GM12878 (cell line): ENCODE results near the gene SLC22A23. TPM values are rescaled to one million over a fixed set of nuclear protein-coding genes. Genes with fewer than 3 reads are reported as not detected.

Experiments used
- ATAC-seq: fragments of 200-7000 bp; cut with Tn5 transposase; 3 replicates; pipeline ENCODE4 v1.9.1; 2020; ENCODE audit warnings: mild to moderate bottlenecking, moderate library complexity
- BruUV-seq: library from RNA; stranded (reverse); fragments of 400-500 nt; replicated peaks from 2 replicates; lab custom pipeline; 2021; lab: Mats Ljungman, UMichigan
- CTCF ChIA-PET: fragments of 300-600 bp; sonication (Branson Sonifier 250); formaldehyde crosslinking; extraction: SDS; loops from one replicate; lab custom pipeline; 2021; ENCODE audit warnings: inconsistent platforms; lab: Yijun Ruan, JAX
- POLR2A ChIA-PET: fragments of 350-600 bp; formaldehyde crosslinking; extraction: SDS; loops from one replicate; lab custom pipeline; 2021; ENCODE audit warnings: inconsistent platforms; lab: Charles Lee
- RAD21 ChIA-PET: fragments of 300-600 bp; sonication (Branson Sonifier 250); formaldehyde crosslinking; loops from one replicate; lab custom pipeline; 2023; ENCODE audit warnings: antibody characterized with exemption; ENCODE audit not compliant: unreplicated experiment; lab: Charles Lee
- SMC1A ChIA-PET: fragments of 300-600 bp; sonication (Branson Sonifier 250); formaldehyde crosslinking; loops from one replicate; lab custom pipeline; 2023; ENCODE audit not compliant: unreplicated experiment, uncharacterized antibody; lab: Charles Lee
- DNase-seq: peaks from one replicate; pipeline ENCODE4 v3.0.0-alpha.2; 2011; ENCODE audit warnings: low read depth, low spot score
- FAIRE-seq: peaks from 3 replicates; lab custom pipeline; 2011; peaks lifted over from hg19 to GRCh38; lab: Jason Lieb, UNC
- H2AFZ ChIP-seq: 2 replicates; pipeline ENCODE4 v1.6.0; 2011; ENCODE audit warnings: low read depth, low read length, control low read depth; ENCODE audit not compliant: control insufficient read depth
- H3K27ac ChIP-seq: 2 replicates; pipeline ENCODE4 v1.5.1; 2011; ENCODE audit warnings: control low read depth; ENCODE audit not compliant: control insufficient read depth, insufficient read depth
- H3K27me3 ChIP-seq, 2 experiments: replicated peaks in 1 of 2; 2 replicates each; pipeline versions ENCODE4 v1.6.0 to v1.6.1; 2011; ENCODE audit warnings: low read length in 1 of 2; ENCODE audit not compliant: control insufficient read depth in 2 of 2, insufficient read depth in 2 of 2
- H3K36me3 ChIP-seq, 2 experiments: 2 replicates each; pipeline ENCODE4 v1.5.1; 2011; ENCODE audit warnings: low read length in 1 of 2; ENCODE audit not compliant: control insufficient read depth in 2 of 2, insufficient read depth in 2 of 2
- H3K4me1 ChIP-seq: 2 replicates; pipeline ENCODE4 v1.6.1; 2011; ENCODE audit warnings: mild to moderate bottlenecking, low read length, moderate library complexity, mixed read lengths; ENCODE audit not compliant: control insufficient read depth, insufficient read depth
- H3K4me2 ChIP-seq: 2 replicates; pipeline ENCODE4 v1.6.0; 2011; ENCODE audit warnings: control low read depth; ENCODE audit not compliant: control insufficient read depth, insufficient read depth
- H3K4me3 ChIP-seq: fragments of 200-600 bp; sonication (generic); 2 replicates; pipeline ENCODE4 v1.5.1; 2016
- H3K79me2 ChIP-seq: 2 replicates; pipeline ENCODE4 v1.6.0; 2011; ENCODE audit warnings: low read length; ENCODE audit not compliant: control insufficient read depth, insufficient read depth
- H3K9ac ChIP-seq: 2 replicates; pipeline ENCODE4 v1.8.0; 2011; ENCODE audit warnings: low read length, control low read depth, mixed read lengths; ENCODE audit not compliant: control insufficient read depth, insufficient read depth
- H3K9me3 ChIP-seq: replicated peaks from 3 replicates; pipeline ENCODE4 v1.5.1; 2011; ENCODE audit warnings: mild to moderate bottlenecking, low read length; ENCODE audit not compliant: control insufficient read depth, insufficient read depth
- H4K20me1 ChIP-seq: 2 replicates; pipeline ENCODE4 v1.6.0; 2011; ENCODE audit not compliant: control insufficient read depth, insufficient read depth
- CBFB ChIP-seq: IDR thresholded peaks from 2 replicates; pipeline ENCODE4 v1.6.1; 2016; ENCODE audit warnings: antibody characterized with exemption, low read depth
- CREB1 ChIP-seq: IDR thresholded peaks from 2 replicates; pipeline ENCODE4 v1.6.1; 2012; ENCODE audit warnings: low read depth, mild to moderate bottlenecking, inconsistent platforms
- FOS ChIP-seq: IDR thresholded peaks from 3 replicates; pipeline ENCODE4 v1.6.1; 2011; ENCODE audit warnings: borderline replicate concordance; ENCODE audit not compliant: insufficient read length; ENCODE audit errors: extremely low read depth
- FOXM1 ChIP-seq: IDR thresholded peaks from 2 replicates; pipeline ENCODE4 v1.6.1; 2012; ENCODE audit warnings: low read depth, mild to moderate bottlenecking, inconsistent platforms, low read length, moderate library complexity
- IRF4 ChIP-seq: IDR thresholded peaks from 2 replicates; pipeline ENCODE4 v1.6.1; 2011; ENCODE audit warnings: low read depth, low read length
- JUNB ChIP-seq: IDR thresholded peaks from 2 replicates; pipeline ENCODE4 v1.6.1; 2016; ENCODE audit warnings: antibody characterized with exemption, mild to moderate bottlenecking
- JUND ChIP-seq: IDR thresholded peaks from 2 replicates; pipeline ENCODE4 v1.6.1; 2012; ENCODE audit warnings: low read depth, mild to moderate bottlenecking, low read length, improper control_type of control experiment, moderate library complexity
- MEF2B ChIP-seq: fragments of 450-650 bp; IDR thresholded peaks from 2 replicates; pipeline ENCODE4 v1.6.1; 2018; ENCODE audit warnings: mild to moderate bottlenecking, moderate library complexity; ENCODE audit not compliant: partially characterized antibody, poor library complexity, severe bottlenecking
- MYC ChIP-seq: IDR thresholded peaks from 2 replicates; pipeline ENCODE4 v1.6.1; 2011; ENCODE audit warnings: mild to moderate bottlenecking, low read length, moderate library complexity, inconsistent platforms; ENCODE audit not compliant: insufficient read depth, insufficient replicate concordance, insufficient read length, severe bottlenecking
- NFIC ChIP-seq: IDR thresholded peaks from 2 replicates; pipeline ENCODE4 v1.6.1; 2012; ENCODE audit warnings: low read depth, mild to moderate bottlenecking, inconsistent platforms, low read length, moderate library complexity
- POU2F2 ChIP-seq: IDR thresholded peaks from 3 replicates; pipeline ENCODE4 v1.6.1; 2011; ENCODE audit warnings: low read depth, mild to moderate bottlenecking, low read length, borderline replicate concordance
- RBBP5 ChIP-seq: fragments of 200-600 bp; sonication (generic); conservative IDR thresholded peaks from 2 replicates; pipeline ENCODE4 v1.6.1; 2016
- SP1 ChIP-seq: IDR thresholded peaks from one replicate; pipeline ENCODE4 v1.6.1; 2011; ENCODE audit warnings: low read depth, low read length
- SREBF1 ChIP-seq: IDR thresholded peaks from 2 replicates; pipeline ENCODE4 v1.6.1; 2012; ENCODE audit warnings: mild to moderate bottlenecking, low read length
- TARDBP ChIP-seq: IDR thresholded peaks from 2 replicates; pipeline ENCODE4 v1.6.1; 2016; ENCODE audit warnings: borderline replicate concordance
- WGBS: methylation state at CpG from one replicate; pipeline ENCODE4 v1.1.6; 2016; ENCODE audit warnings: low lambda C conversion rate; ENCODE audit not compliant: insufficient replicate concordance, insufficient coverage; ENCODE audit errors: missing lambda C conversion rate; 5-methylcytosine and 5-hydroxymethylcytosine counted together
- in situ Hi-C: fragments of 300-500 bp; cut with MboI; formaldehyde crosslinking; loops from 9 replicates; pipeline ENCODE4 v1.14.3; 2018; ENCODE audit warnings: mixed read lengths
- intact Hi-C: fragments of 100-400 bp; cut with micrococcal nuclease; formaldehyde crosslinking; loops from one replicate; pipeline ENCODE4 v1.14.2; 2022; ENCODE audit not compliant: unreplicated experiment
- polyA plus RNA-seq, 11 experiments: library from polyadenylated mRNA; depleted of rRNA in 4 of 11; unstranded in 6 of 11; stranded (reverse) in 5 of 11; fragments of >200 nt; fragmentation: Nextera tagmentation in 4 of 11; fragmentation: Illumina TruSeq in 1 of 11; extraction: Ambion mirVana in 4 of 11; extraction: Trizol in 1 of 11; gene quantifications; 1 replicate in 1 of 11; 2 replicates in 10 of 11; pipeline versions ENCODE4 v1.2.1 to v1.2.3, GENCODE V29; 2011 to 2016; ENCODE audit warnings: inconsistent platforms in 2 of 11, missing spikeins in 2 of 11, low read depth in 1 of 11
- total RNA-seq, 4 experiments: library from RNA; depleted of rRNA in 3 of 4; stranded (reverse); fragments of >200 nt in 3 of 4; fragmentation: Illumina TruSeq in 1 of 4; extraction: Trizol in 1 of 4; gene quantifications; 2 replicates each; pipeline versions ENCODE4 v1.2.1 to v1.2.3, GENCODE V29; 2013 to 2021

SLC22A23 gene
- total and polyA plus RNA-seq, 10 of the 15 experiments (the other 5 are each of a cell fraction or from before 2014, with no cell fraction given): 0.20 to 2.4 (median 0.74) TPM

GRCh38 chr6:3501826-3502500, 45.1 kb upstream of the SLC22A23 start:
- no peaks in the 10 kb centered on the region for H4K20me1 ChIP-seq
- no peaks in the 10 kb centered on the region; a peak in 2 of 4 replicates for H3K27me3 ChIP-seq
- no peak for DNase-seq
- intact Hi-C loops: no loop called here
- TF ChIP-seq SREBF1 (no peak), JUNB (no peak), CBFB (no peak), IRF4 (no peak)
- FAIRE-seq: no peak
- POLR2A ChIA-PET: no interaction called here
- no peaks in the 10 kb centered on the region for H3K4me1 ChIP-seq
- no peaks in the 10 kb centered on the region for H3K36me3 ChIP-seq
- no TSS peak for BruUV-seq
- CTCF ChIA-PET: interaction anchor here (0.7 kb wide), 1 partner anchor 91 kb away, joined by 3 read pairs; no protein-coding TSS in a partner anchor
- no peaks in the 10 kb centered on the region for H3K79me2 ChIP-seq
- RAD21 ChIA-PET: no interaction called here
- H3K4me3 ChIP-seq: no peak overlapping the region
- H3K27ac ChIP-seq: no peak overlapping the region
- 28% methylated on average over 5 of the region's 6 CpGs for WGBS
- SMC1A ChIA-PET: interaction anchor here (1.4 kb wide), 1 partner anchor 10 kb away, joined by 3 read pairs; no protein-coding TSS in a partner anchor
- no peaks in the 10 kb centered on the region for H3K9me3 ChIP-seq
- ATAC-seq: no peak
- in situ Hi-C loops: no loop called here
- no peak overlapping the region for H3K9ac ChIP-seq
- no peak overlapping the region for H2AFZ ChIP-seq
- H3K4me2 ChIP-seq: no peak overlapping the region

- ChIA-PET RAD21 (no interaction called here), POLR2A (no interaction called here), SMC1A (no interaction called here), CTCF (no interaction called here)
- H2AFZ ChIP-seq: no peak overlapping the region
- WGBS: 51% methylated on average over 7 of the region's 7 CpGs
- H3K27me3 ChIP-seq: peaks cover 0 to 2% of the 10 kb centered on the region in 2 experiments; a peak in 2 of 4 replicates
- no peak overlapping the region for H3K4me3 ChIP-seq
- H4K20me1 ChIP-seq: 0 out of 2 replicates have a peak, but pooled peaks cover 3% of the 10 kb centered on the region
- no peaks in the 10 kb centered on the region for H3K4me1 ChIP-seq
- H3K27ac ChIP-seq: no peak overlapping the region
- H3K9ac ChIP-seq: no peak overlapping the region
- ATAC-seq (no peak), FAIRE-seq (no peak), DNase-seq (no peak)
- H3K36me3 ChIP-seq: no peaks in the 10 kb centered on the region
- in situ Hi-C loops (no loop called here), intact Hi-C loops (no loop called here)
- H3K9me3 ChIP-seq: no peaks in the 10 kb centered on the region
- H3K4me2 ChIP-seq: no peak overlapping the region
- H3K79me2 ChIP-seq: no peaks in the 10 kb centered on the region
- BruUV-seq: no TSS peak
- no peak for TF ChIP-seq FOXM1
- TF ChIP-seq JUND: no peak
- TF ChIP-seq SP1: no peak
- no peak for TF ChIP-seq FOS
- TF ChIP-seq NFIC: no peak
- TF ChIP-seq TARDBP: no peak
- no peak for TF ChIP-seq CREB1
- TF ChIP-seq RBBP5: no peak
- TF ChIP-seq MEF2B: no peak
- TF ChIP-seq MYC: no peak
- no peak for TF ChIP-seq POU2F2
These were observed 43.6 kb upstream of the SLC22A23 start for GRCh38 chr6:3500262-3501014.
